AG09319 (cell line): Measurements from ENCODE around the gene ATF6B.
"Not testable (repeated sequence)": the region's sequence is repeated elsewhere in the genome, so short reads cannot be mapped to it uniquely, and the experiment has no call there.

Experiments used
- DNase-seq: peaks from one replicate; pipeline ENCODE4 v3.0.0-alpha.2; 2010; ENCODE audit warnings: low read depth; ENCODE audit errors: extremely low read depth
- CTCF ChIP-seq: IDR thresholded peaks from 2 replicates; pipeline ENCODE4 v1.5.1; 2011; ENCODE audit warnings: low read depth, mild to moderate bottlenecking, inconsistent platforms, low read length, moderate library complexity

Gene ATF6B

GRCh38 chr6:32149092-32149755 lies 21.2 kb upstream of the ATF6B start:
- TF ChIP-seq CTCF: no peak
- DNase-seq: no peak

GRCh38 chr6:32148289-32149091 lies 20.4 kb upstream of the ATF6B start:
- TF ChIP-seq CTCF: no peak
- DNase-seq: no peak

GRCh38 chr6:32147401-32148132 lies 19.5 kb upstream of the ATF6B start:
- DNase-seq: no peak
- no peak for TF ChIP-seq CTCF

GRCh38 chr6:32146687-32147086 lies 18.6 kb upstream of the ATF6B start:
- no peak for TF ChIP-seq CTCF
- no peak for DNase-seq

GRCh38 chr6:32146287-32146686 lies 18.2 kb upstream of the ATF6B start:
- TF ChIP-seq CTCF: no peak
- no peak for DNase-seq

- DNase-seq: not testable (repeated sequence)
Measured at GRCh38 chr6:32144238-32144637, 16.2 kb upstream of the ATF6B start.

GRCh38 chr6:32140420-32141046 lies 12.5 kb upstream of the ATF6B start:
- DNase-seq: no peak
- no peak for TF ChIP-seq CTCF
